Natural killer cell (primary cell): ENCODE data around the gene TTLL1. TPM values are rescaled to one million over a fixed set of nuclear protein-coding genes. Genes with fewer than 3 reads are reported as not detected.
A peak's percentile ranks its signal among the peaks of the same experiment; 100 is the strongest.

Experiments
- ATAC-seq, 3 donors: fragments of 150-1000 bp in 2 of 3; fragments of 200-7000 bp in 1 of 3; cut with Tn5 transposase; 1 replicate in 1 of 3; 2 replicates in 2 of 3; pipeline ENCODE4 v1.10.0; 2021; ENCODE audit warnings: mild to moderate bottlenecking in 2 of 3, moderate library complexity in 2 of 3
- DNase-seq, 2 donors: peaks; one replicate each; pipeline versions ENCODE4 v3.0.0 to v3.0.0-alpha.2; 2013 to 2021; ENCODE audit warnings: mixed read lengths in 1 of 2
- H3K27ac ChIP-seq: one replicate; pipeline ENCODE4 v1.5.1; 2013; ENCODE audit warnings: mild to moderate bottlenecking, low read length
- H3K27me3 ChIP-seq: one replicate; pipeline ENCODE4 v1.6.1; 2013; ENCODE audit warnings: low read length; ENCODE audit not compliant: control insufficient read depth, insufficient read depth
- H3K36me3 ChIP-seq: one replicate; pipeline ENCODE4 v1.6.1; 2013; ENCODE audit warnings: low read length; ENCODE audit not compliant: control insufficient read depth, insufficient read depth
- H3K4me1 ChIP-seq: one replicate; pipeline ENCODE4 v1.6.1; 2013; ENCODE audit warnings: low read length; ENCODE audit not compliant: control insufficient read depth, insufficient read depth
- H3K4me3 ChIP-seq: one replicate; pipeline ENCODE4 v1.5.1; 2013; ENCODE audit warnings: low read length
- H3K9me3 ChIP-seq: one replicate; pipeline ENCODE4 v1.6.1; 2013; ENCODE audit warnings: low read length; ENCODE audit not compliant: control insufficient read depth, insufficient read depth
- H3K27ac Mint-ChIP-seq, 2 donors: one replicate each; pipeline ENCODE4 v1.8.0; 2022; ENCODE audit warnings: mild to moderate bottlenecking in 2 of 2, mixed read lengths in 2 of 2, moderate library complexity in 1 of 2
- H3K27me3 Mint-ChIP-seq, 2 donors: one replicate each; pipeline ENCODE4 v1.8.0; 2022; ENCODE audit warnings: low read depth in 2 of 2, mixed read lengths in 2 of 2
- H3K36me3 Mint-ChIP-seq: one replicate; pipeline ENCODE4 v1.8.0; 2022; ENCODE audit warnings: mixed read lengths
- H3K4me1 Mint-ChIP-seq, 2 donors: one replicate each; pipeline ENCODE4 v1.8.0; 2022; ENCODE audit warnings: mixed read lengths in 2 of 2
- H3K4me3 Mint-ChIP-seq: one replicate; pipeline ENCODE4 v1.8.0; 2022; ENCODE audit warnings: mild to moderate bottlenecking, moderate library complexity, mixed read lengths
- H3K9me3 Mint-ChIP-seq, 2 donors: one replicate each; pipeline ENCODE4 v1.8.0; 2022; ENCODE audit warnings: mixed read lengths in 2 of 2
- WGBS: methylation state at CpG from one replicate; pipeline ENCODE4 v1.1.7; 2013; ENCODE audit warnings: missing lambda C conversion rate; ENCODE audit not compliant: insufficient coverage; 5-methylcytosine and 5-hydroxymethylcytosine counted together
- intact Hi-C: fragments of 100-400 bp; cut with micrococcal nuclease; formaldehyde crosslinking; loops from one replicate; pipeline ENCODE4 v1.14.2; 2022
- total RNA-seq, 4 donors: library from RNA; stranded (reverse); fragments of 120-200 nt in 1 of 4; gene quantifications; one replicate each; pipeline versions ENCODE4 v1.2.3 to v1.2.4, GENCODE V29; 2013 to 2022
- TF ChIP-seq, protein P1 (sequence below): fragments of 200-600 bp; IDR thresholded peaks from one replicate; pipeline ENCODE4 v1.8.0; 2022; ENCODE audit warnings: antibody characterized with exemption

The TTLL1 gene
- total RNA-seq, 3 donors from 2014 or later (not counting 1 experiment from before 2014, with no cell fraction given): 4.4 to 6.5 (median 6.0) TPM

DNA sequence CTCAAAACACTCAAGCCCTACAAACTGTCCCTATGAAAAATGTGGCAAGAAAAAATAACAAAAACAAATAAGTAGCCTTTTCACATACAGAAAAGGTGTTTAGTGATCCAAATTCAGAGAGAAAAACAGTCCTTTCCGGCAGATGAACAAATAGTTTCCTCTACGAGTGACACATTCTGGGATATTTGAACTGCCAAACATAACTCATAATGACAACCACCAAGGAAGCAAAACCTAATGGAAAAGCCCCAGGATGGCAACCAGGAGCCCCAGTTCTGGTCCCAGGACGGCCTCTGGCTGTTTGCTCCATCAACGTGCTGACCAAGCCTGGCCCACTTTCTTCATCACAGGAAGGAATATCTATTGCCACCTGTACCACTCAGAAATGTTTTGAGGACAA lies 80.3 kb downstream of the TTLL1 start:
- 98% methylated on average over 4 of the region's 4 CpGs for WGBS
- Histone ChIP-seq H3K27ac (no peak overlapping the region), H3K4me3 (no peak overlapping the region), H3K27me3 (no peaks in the 10 kb centered on the region), H3K9me3 (no peaks in the 10 kb centered on the region), H3K36me3 (no peaks in the 10 kb centered on the region), H3K4me1 (peaks cover 15% of the 10 kb centered on the region)
- intact Hi-C loops: no loop called here
- Mint-ChIP-seq H3K27me3 (no peaks in the 10 kb centered on the region), H3K4me1 (peaks cover 35 to 39% of the 10 kb centered on the region in 2 donors), H3K4me3 (no peak overlapping the region), H3K9me3 (no peaks in the 10 kb centered on the region), H3K36me3 (no peaks in the 10 kb centered on the region), H3K27ac (no peak overlapping the region)
- TF ChIP-seq, protein P1, sequence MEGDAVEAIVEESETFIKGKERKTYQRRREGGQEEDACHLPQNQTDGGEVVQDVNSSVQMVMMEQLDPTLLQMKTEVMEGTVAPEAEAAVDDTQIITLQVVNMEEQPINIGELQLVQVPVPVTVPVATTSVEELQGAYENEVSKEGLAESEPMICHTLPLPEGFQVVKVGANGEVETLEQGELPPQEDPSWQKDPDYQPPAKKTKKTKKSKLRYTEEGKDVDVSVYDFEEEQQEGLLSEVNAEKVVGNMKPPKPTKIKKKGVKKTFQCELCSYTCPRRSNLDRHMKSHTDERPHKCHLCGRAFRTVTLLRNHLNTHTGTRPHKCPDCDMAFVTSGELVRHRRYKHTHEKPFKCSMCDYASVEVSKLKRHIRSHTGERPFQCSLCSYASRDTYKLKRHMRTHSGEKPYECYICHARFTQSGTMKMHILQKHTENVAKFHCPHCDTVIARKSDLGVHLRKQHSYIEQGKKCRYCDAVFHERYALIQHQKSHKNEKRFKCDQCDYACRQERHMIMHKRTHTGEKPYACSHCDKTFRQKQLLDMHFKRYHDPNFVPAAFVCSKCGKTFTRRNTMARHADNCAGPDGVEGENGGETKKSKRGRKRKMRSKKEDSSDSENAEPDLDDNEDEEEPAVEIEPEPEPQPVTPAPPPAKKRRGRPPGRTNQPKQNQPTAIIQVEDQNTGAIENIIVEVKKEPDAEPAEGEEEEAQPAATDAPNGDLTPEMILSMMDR: no peak
- ATAC-seq: no peak
- no peak for DNase-seq

DNA sequence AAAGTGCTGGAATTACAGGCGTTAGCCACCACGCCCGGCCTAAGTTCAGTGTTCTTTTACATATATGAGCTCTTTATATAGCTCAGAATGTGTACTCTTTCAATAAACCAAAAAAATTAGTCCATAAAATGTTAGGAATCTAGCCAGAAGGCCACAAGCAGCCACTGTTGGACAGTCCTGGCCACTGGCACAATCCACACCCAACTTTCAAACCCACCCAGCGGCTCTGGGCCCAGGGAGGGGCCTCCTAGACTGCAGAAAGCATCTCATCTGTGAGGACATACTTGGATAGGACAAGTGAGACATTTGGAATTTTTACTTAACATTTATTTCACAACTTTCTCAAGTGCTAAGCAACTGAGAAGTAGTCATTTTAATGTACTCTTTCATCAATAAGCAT lies 80.7 kb downstream of the TTLL1 start:
- Mint-ChIP-seq H3K36me3 (no peaks in the 10 kb centered on the region), H3K27ac (no peak overlapping the region), H3K4me3 (no peak overlapping the region), H3K27me3 (no peaks in the 10 kb centered on the region), H3K9me3 (no peaks in the 10 kb centered on the region), H3K4me1 (peaks cover 35 to 39% of the 10 kb centered on the region in 2 donors)
- Histone ChIP-seq H3K27me3 (no peaks in the 10 kb centered on the region), H3K9me3 (no peaks in the 10 kb centered on the region), H3K4me1 (peaks cover 12% of the 10 kb centered on the region), H3K27ac (no peak overlapping the region), H3K4me3 (no peak overlapping the region), H3K36me3 (no peaks in the 10 kb centered on the region)
- DNase-seq (no peak), ATAC-seq (no peak)
- WGBS: 100% methylated on average over 4 of the region's 4 CpGs
- intact Hi-C loops: no loop called here
- TF ChIP-seq, protein P1: no peak

DNA sequence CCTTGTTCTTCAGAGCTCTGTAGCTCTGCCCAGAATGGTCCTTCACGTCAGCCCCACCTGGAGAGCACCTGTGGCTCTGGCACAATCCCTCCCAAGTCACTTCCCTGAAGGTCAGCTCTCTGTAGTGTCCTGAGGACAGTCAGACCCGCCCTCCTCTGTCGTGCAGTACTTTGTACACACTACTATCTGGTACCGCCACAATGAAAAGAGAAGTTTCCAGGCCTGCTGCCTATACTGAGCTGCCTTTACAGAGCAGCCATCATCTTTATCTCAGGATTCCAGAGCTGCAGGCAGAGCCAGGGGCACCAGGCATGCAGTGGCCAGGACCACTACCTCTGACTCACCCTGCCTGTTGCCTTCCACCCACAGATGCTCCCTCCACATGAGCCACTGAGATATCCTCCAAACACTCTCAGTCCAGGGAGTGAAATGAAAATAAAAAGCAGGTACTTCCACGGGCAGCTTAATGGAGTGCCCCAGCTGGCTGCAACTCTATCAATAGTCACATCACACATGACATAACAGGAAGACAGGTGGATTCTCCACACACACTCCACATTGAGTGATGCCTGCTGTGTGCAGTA lies 81.6 kb downstream of the TTLL1 start:
- DNase-seq (no peak), ATAC-seq (no peak)
- H3K27ac ChIP-seq: no peak overlapping the region
- peak overlapping the region in 1 of 2 donors; percentile 48 for H3K27ac Mint-ChIP-seq
- H3K4me1 ChIP-seq: peaks cover 9% of the 10 kb centered on the region
- intact Hi-C loops: no loop called here
- H3K36me3 ChIP-seq: no peaks in the 10 kb centered on the region
- no peak overlapping the region for H3K4me3 Mint-ChIP-seq
- peaks cover 33 to 34% of the 10 kb centered on the region in 2 donors for H3K4me1 Mint-ChIP-seq
- no peaks in the 10 kb centered on the region for H3K9me3 ChIP-seq
- H3K4me3 ChIP-seq: no peak overlapping the region
- TF ChIP-seq, protein P1: no peak
- no peaks in the 10 kb centered on the region for H3K27me3 ChIP-seq
- H3K9me3 Mint-ChIP-seq: no peaks in the 10 kb centered on the region
- no peaks in the 10 kb centered on the region for H3K36me3 Mint-ChIP-seq
- H3K27me3 Mint-ChIP-seq: no peaks in the 10 kb centered on the region
- 78% methylated on average over 5 of the region's 5 CpGs for WGBS

DNA sequence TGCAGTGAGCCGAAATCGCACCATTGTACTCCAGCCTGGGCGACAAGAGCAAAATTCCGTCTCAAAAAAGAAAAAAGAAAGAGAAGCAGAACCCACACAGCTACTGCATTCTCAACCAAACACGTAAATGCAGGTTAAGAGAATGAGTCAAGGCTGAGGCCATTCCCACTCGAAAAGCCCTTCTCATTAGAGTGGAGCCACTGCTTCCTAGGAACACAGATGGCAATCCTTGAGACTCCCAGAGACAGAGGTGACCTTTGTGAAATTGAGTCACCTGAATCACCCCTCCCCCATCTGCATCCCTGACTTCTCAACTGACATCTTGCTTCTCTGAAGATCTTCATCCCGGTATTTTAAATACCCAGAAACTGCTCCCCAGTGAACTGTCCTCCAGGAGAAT lies 82.4 kb downstream of the TTLL1 start:
- WGBS: 97% methylated on average over 7 of the region's 7 CpGs
- intact Hi-C loops: no loop called here
- H3K4me1 Mint-ChIP-seq: peaks cover 41 to 42% of the 10 kb centered on the region in 2 donors

More for the DNA sequence above, 82.4 kb downstream of the TTLL1 start:
- no peaks in the 10 kb centered on the region for H3K9me3 ChIP-seq
- H3K4me1 ChIP-seq: peaks cover 14% of the 10 kb centered on the region
- H3K27ac Mint-ChIP-seq: peak overlapping the region in 1 of 2 donors; percentile 48
- no peak for DNase-seq
- no peaks in the 10 kb centered on the region for H3K9me3 Mint-ChIP-seq
- H3K4me3 ChIP-seq: no peak overlapping the region
- H3K27me3 Mint-ChIP-seq: no peaks in the 10 kb centered on the region
- no peak overlapping the region for H3K4me3 Mint-ChIP-seq
- ATAC-seq: no peak
- H3K36me3 ChIP-seq: no peaks in the 10 kb centered on the region
- TF ChIP-seq, protein P1: no peak
- no peaks in the 10 kb centered on the region for H3K27me3 ChIP-seq
- H3K36me3 Mint-ChIP-seq: no peaks in the 10 kb centered on the region
- H3K27ac ChIP-seq: no peak overlapping the region
